ENCODE measurements around the gene NEURL2.

GRCh38 chr20:45857114-45857881, 33.7 kb downstream of the NEURL2 start, which contains the start of the genes ACOT8 and ZSWIM3:
- TF ChIP-seq CTCF (IDR thresholded peaks at IDR 0.05; ENCODE audit: low read length) (no peak), EZH2phosphoT487 (IDR thresholded peaks at IDR 0.05; ENCODE audit: low read length) (no peak), EZH2 (optimal IDR thresholded peaks at IDR 0.05; ENCODE audit: low read depth, low read length) (no peak)
